Trophoblast cell (in vitro differentiated cells and primary cell): ENCODE data around the gene COL4A6.

Source experiments
- DNase-seq, 2 donors: peaks; one replicate each; pipeline ENCODE4 v3.0.0-alpha.2; 2016
- H2AFZ ChIP-seq: 2 replicates; pipeline ENCODE4 v1.6.1; 2013; ENCODE audit warnings: low read length, moderate library complexity, mild to moderate bottlenecking; ENCODE audit not compliant: insufficient read depth, poor library complexity
- H2AK5ac ChIP-seq: 2 replicates; pipeline ENCODE4 v1.6.1; 2013; ENCODE audit warnings: mild to moderate bottlenecking, low read length
- H2BK120ac ChIP-seq: 2 replicates; pipeline ENCODE4 v1.6.1; 2013; ENCODE audit warnings: low read length, mild to moderate bottlenecking, moderate library complexity; ENCODE audit not compliant: insufficient read depth, poor library complexity
- H2BK12ac ChIP-seq: 2 replicates; pipeline ENCODE4 v1.6.1; 2013; ENCODE audit warnings: mild to moderate bottlenecking, low read length, moderate library complexity
- H2BK5ac ChIP-seq: 2 replicates; pipeline ENCODE4 v1.6.1; 2013; ENCODE audit warnings: low read length, low read depth, moderate library complexity, mild to moderate bottlenecking; ENCODE audit not compliant: poor library complexity
- H3K14ac ChIP-seq: 2 replicates; pipeline ENCODE4 v1.6.1; 2013; ENCODE audit warnings: mild to moderate bottlenecking, low read length
- H3K18ac ChIP-seq: 2 replicates; pipeline ENCODE4 v1.6.1; 2013; ENCODE audit warnings: mild to moderate bottlenecking, low read length
- H3K23ac ChIP-seq: 2 replicates; pipeline ENCODE4 v1.6.1; 2013; ENCODE audit warnings: low read length
- H3K27ac ChIP-seq: 2 replicates; pipeline ENCODE4 v1.5.1; 2013; ENCODE audit warnings: low read depth, mild to moderate bottlenecking, inconsistent platforms, low read length, moderate library complexity
- H3K27me3 ChIP-seq: 2 replicates; pipeline ENCODE4 v1.6.1; 2013; ENCODE audit warnings: inconsistent platforms, mild to moderate bottlenecking, low read length, moderate library complexity; ENCODE audit not compliant: insufficient read depth
- H3K36me3 ChIP-seq, 2 experiments: 1 replicate in 1 of 2; 2 replicates in 1 of 2; pipeline ENCODE4 v1.6.1; 2013; ENCODE audit warnings: low read length in 2 of 2, mild to moderate bottlenecking in 2 of 2, moderate library complexity in 1 of 2; ENCODE audit not compliant: insufficient read depth in 2 of 2, control insufficient read depth in 1 of 2
- H3K4ac ChIP-seq: 2 replicates; pipeline ENCODE4 v1.6.1; 2013; ENCODE audit warnings: low read depth, mild to moderate bottlenecking, low read length, moderate library complexity
- H3K4me1 ChIP-seq, 2 experiments: 1 replicate in 1 of 2; 2 replicates in 1 of 2; pipeline ENCODE4 v1.6.1; 2013; ENCODE audit warnings: low read length in 2 of 2, mild to moderate bottlenecking in 2 of 2, moderate library complexity in 1 of 2; ENCODE audit not compliant: insufficient read depth in 2 of 2, control insufficient read depth in 1 of 2
- H3K4me2 ChIP-seq: 2 replicates; pipeline ENCODE4 v1.6.1; 2013; ENCODE audit warnings: inconsistent platforms, mild to moderate bottlenecking, low read length, moderate library complexity
- H3K4me3 ChIP-seq: 2 replicates; pipeline ENCODE4 v1.5.1; 2013; ENCODE audit warnings: mild to moderate bottlenecking, low read depth, low read length, inconsistent platforms
- H3K79me1 ChIP-seq: one replicate; pipeline ENCODE4 v1.6.1; 2013; ENCODE audit warnings: low read length
- H3K79me2 ChIP-seq: 2 replicates; pipeline ENCODE4 v1.6.1; 2013; ENCODE audit warnings: low read length, mild to moderate bottlenecking; ENCODE audit not compliant: control insufficient read depth, insufficient read depth, poor library complexity
- H3K9ac ChIP-seq: 2 replicates; pipeline ENCODE4 v1.6.1; 2013; ENCODE audit warnings: mild to moderate bottlenecking, low read length
- H3K9me3 ChIP-seq: 2 replicates; pipeline ENCODE4 v1.6.1; 2013; ENCODE audit warnings: low read depth, mild to moderate bottlenecking, control low read depth, inconsistent platforms, low read length; ENCODE audit not compliant: insufficient read depth
- H4K12ac ChIP-seq: 2 replicates; pipeline ENCODE4 v1.6.1; 2013; ENCODE audit warnings: low read depth, mild to moderate bottlenecking, low read length, moderate library complexity
- H4K8ac ChIP-seq: 2 replicates; pipeline ENCODE4 v1.6.1; 2013; ENCODE audit warnings: low read depth, mild to moderate bottlenecking, low read length, moderate library complexity
- H4K91ac ChIP-seq: one replicate; pipeline ENCODE4 v1.6.1; 2013; ENCODE audit warnings: low read depth, mild to moderate bottlenecking, low read length, moderate library complexity
- WGBS: extraction: QIAGEN DNeasy Blood & Tissue Kit; methylation state at CpG from one replicate; pipeline ENCODE4 v1.1.7; 2013; ENCODE audit warnings: missing lambda C conversion rate; ENCODE audit not compliant: insufficient read length, insufficient coverage; ENCODE audit errors: extremely low coverage; 5-methylcytosine and 5-hydroxymethylcytosine counted together

The COL4A6 gene

DNA sequence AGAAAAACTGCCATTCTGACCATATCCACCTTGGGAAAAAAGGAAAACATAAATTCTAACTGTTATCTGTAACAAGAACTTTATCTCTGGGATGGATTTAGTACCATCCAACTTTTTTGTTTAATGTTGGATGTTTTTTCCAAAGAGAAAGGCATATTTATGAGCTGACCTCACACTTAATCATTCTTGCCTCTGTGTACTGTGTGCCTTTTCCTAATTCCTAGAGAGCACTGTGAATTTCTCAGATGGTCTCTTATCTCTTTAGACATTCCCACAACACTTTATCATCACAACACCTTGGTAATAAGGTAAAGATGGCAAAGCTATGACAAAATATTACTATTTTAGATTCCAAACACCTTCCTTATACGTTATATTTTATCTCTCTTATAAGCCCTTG, 126.2 kb downstream of the COL4A6 start:
- H2AK5ac ChIP-seq = no peak overlapping the region
- H3K9ac ChIP-seq = no peak overlapping the region
- no peak overlapping the region for H3K27ac ChIP-seq
- peak; percentile 5 to 73 for DNase-seq
- no peak overlapping the region for H3K4me2 ChIP-seq
- H2BK5ac ChIP-seq = no peak overlapping the region
- H3K4ac ChIP-seq = no peak overlapping the region
- no peaks in the 10 kb centered on the region for H3K9me3 ChIP-seq
- H3K79me1 ChIP-seq = peaks cover 5% of the 10 kb centered on the region
- peaks cover 3 to 6% of the 10 kb centered on the region in 2 experiments for H3K4me1 ChIP-seq
- no peak overlapping the region for H3K18ac ChIP-seq
- no peak overlapping the region for H2AFZ ChIP-seq
- no peak overlapping the region for H3K14ac ChIP-seq
- H2BK12ac ChIP-seq = no peak overlapping the region
- H3K27me3 ChIP-seq = no peaks in the 10 kb centered on the region
- no peak overlapping the region for H2BK120ac ChIP-seq
- no peaks in the 10 kb centered on the region for H3K79me2 ChIP-seq
- no peak overlapping the region for H4K12ac ChIP-seq
- H4K8ac ChIP-seq = no peak overlapping the region
- no peak overlapping the region for H4K91ac ChIP-seq
- peaks cover 0 to 2% of the 10 kb centered on the region in 2 experiments for H3K36me3 ChIP-seq
- WGBS = no CpG with 5 or more reads among the region's 1 CpG
- no peak overlapping the region for H3K23ac ChIP-seq
- no peak overlapping the region for H3K4me3 ChIP-seq

DNA sequence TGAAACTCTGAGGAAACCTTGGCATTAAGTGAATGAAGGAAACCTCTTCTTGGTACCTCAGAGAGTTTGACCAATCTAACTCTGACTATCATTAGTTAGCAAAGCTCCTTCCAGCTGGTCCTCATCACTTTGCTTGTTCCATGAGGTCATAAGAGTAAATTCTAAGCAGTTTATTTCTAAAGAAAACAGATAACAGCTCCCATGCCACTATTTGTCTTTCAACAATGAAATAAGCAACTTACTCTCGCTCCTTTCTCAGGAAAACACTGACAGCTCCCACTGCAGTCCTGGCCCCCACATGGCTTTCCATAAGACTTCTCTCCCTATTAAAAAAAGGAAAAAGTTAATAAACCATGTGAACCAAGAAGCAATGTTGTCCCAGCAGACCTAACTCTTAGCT, 127.7 kb downstream of the COL4A6 start:
- Histone ChIP-seq H3K79me1 (peaks cover 5% of the 10 kb centered on the region), H2AK5ac (no peak overlapping the region), H3K79me2 (no peaks in the 10 kb centered on the region), H3K27ac (no peak overlapping the region), H2BK5ac (no peak overlapping the region), H2AFZ (no peak overlapping the region), H4K91ac (no peak overlapping the region), H3K27me3 (no peaks in the 10 kb centered on the region), H2BK12ac (no peak overlapping the region), H3K14ac (no peak overlapping the region), H3K18ac (no peak overlapping the region), H4K8ac (no peak overlapping the region), H3K4ac (no peak overlapping the region), H2BK120ac (peak overlapping the region; percentile 7), H3K23ac (no peak overlapping the region), H3K9me3 (no peaks in the 10 kb centered on the region), H3K36me3 (peaks cover 0 to 2% of the 10 kb centered on the region in 2 experiments), H3K4me2 (no peak overlapping the region), H3K4me1 (peaks cover 3 to 6% of the 10 kb centered on the region in 2 experiments), H3K9ac (no peak overlapping the region), H4K12ac (no peak overlapping the region), H3K4me3 (no peak overlapping the region)
- no peak for DNase-seq
- no CpG with 5 or more reads among the region's 1 CpG for WGBS

DNA sequence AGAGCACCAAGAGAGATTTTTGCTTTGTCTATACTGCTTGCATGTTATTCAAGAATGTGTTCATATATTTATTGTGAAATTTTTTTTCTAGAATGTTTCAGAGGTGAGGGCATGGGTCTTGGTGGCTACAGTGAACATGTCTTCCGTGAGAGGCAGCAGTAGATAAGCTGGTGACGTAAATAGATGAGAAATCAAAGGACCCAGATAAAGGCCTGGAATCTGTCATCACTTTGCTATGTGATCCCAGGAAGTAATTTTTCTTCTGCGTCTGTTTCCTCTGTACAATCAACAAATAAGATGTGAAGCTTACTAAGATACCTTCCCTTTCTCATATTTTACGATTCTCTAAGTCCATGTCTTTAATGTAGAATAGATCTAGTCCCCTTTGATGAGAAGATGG, 129.1 kb downstream of the COL4A6 start:
- Histone ChIP-seq H3K27ac (no peak overlapping the region), H3K27me3 (no peaks in the 10 kb centered on the region), H4K12ac (no peak overlapping the region), H4K91ac (no peak overlapping the region), H2BK5ac (no peak overlapping the region), H4K8ac (no peak overlapping the region), H3K14ac (no peak overlapping the region), H2BK12ac (no peak overlapping the region), H3K18ac (no peak overlapping the region), H3K23ac (no peak overlapping the region), H3K79me1 (peaks cover 5% of the 10 kb centered on the region), H3K36me3 (peaks cover 0 to 2% of the 10 kb centered on the region in 2 experiments), H2AFZ (no peak overlapping the region), H2BK120ac (no peak overlapping the region), H3K79me2 (no peaks in the 10 kb centered on the region), H3K4me2 (no peak overlapping the region), H2AK5ac (no peak overlapping the region), H3K4me3 (no peak overlapping the region), H3K9ac (no peak overlapping the region), H3K4ac (no peak overlapping the region), H3K9me3 (no peaks in the 10 kb centered on the region), H3K4me1 (peaks cover 3 to 8% of the 10 kb centered on the region in 2 experiments)
- WGBS = no CpG with 5 or more reads among the region's 4 CpGs
- peak; percentile 46 to 86 for DNase-seq

DNA sequence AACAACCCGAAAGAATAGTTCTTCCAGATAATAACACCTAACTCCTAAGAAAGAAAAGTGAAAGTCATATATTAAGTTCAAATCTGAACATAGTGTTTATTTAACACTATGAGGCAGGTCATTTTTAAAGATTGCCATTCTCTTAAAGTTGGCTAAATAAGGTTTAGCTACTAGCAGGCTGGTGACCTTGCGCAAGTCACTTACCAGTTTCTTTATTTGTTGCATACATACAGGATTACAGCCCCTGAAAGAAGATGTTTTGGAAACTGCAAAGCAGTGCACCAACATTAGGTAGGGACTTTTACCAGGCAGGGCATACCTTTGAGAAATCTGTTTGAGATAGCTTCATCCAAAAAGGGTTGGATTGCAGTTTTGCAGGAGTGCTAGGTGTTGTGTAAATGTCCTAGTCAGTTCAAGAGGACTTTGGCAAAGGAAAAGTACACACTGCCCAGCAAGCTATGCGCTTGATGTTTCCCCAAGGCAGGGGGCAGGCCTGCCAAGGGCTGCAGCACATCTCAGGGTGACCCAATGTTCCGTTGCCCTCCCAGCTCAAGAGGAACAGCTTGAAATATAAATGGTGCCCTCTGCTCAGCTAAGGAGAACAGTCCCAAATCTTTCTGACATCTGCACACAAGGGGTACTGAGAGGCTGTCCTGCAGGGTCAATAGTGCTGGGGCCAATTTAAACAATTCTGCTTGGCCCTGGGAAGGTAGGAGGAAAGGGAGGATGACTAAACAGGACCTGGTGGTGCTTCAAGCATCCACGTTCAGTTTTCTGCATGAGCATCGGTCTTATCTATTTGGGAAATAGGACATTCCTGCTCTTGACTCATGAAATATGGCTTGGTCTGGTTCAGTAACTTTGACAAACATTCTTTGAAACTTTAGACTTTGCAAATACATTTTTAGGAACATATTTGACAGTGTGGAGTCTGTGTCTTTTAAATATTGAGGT, 130.8 kb downstream of the COL4A6 start:
- H4K12ac ChIP-seq = no peak overlapping the region
- H2BK120ac ChIP-seq = peak overlapping the region; percentile 69
- H2BK12ac ChIP-seq = peak overlapping the region; percentile 81
- peak overlapping the region; percentile 19 for H4K91ac ChIP-seq
- no peak overlapping the region for H3K4ac ChIP-seq
- no peak overlapping the region for H3K4me2 ChIP-seq
- peaks cover 3 to 6% of the 10 kb centered on the region in 2 experiments for H3K4me1 ChIP-seq
- H4K8ac ChIP-seq = no peak overlapping the region
- no peak overlapping the region for H3K4me3 ChIP-seq
- H3K79me2 ChIP-seq = no peaks in the 10 kb centered on the region
- DNase-seq = peak; percentile 6 to 60
- peaks cover 0 to 2% of the 10 kb centered on the region in 2 experiments for H3K36me3 ChIP-seq
- no peaks in the 10 kb centered on the region for H3K9me3 ChIP-seq
- peaks cover 5% of the 10 kb centered on the region for H3K79me1 ChIP-seq
- no peak overlapping the region for H3K27ac ChIP-seq
- peak overlapping the region; percentile 33 for H3K14ac ChIP-seq
- H3K9ac ChIP-seq = no peak overlapping the region
- no peaks in the 10 kb centered on the region for H3K27me3 ChIP-seq
- no peak overlapping the region for H2BK5ac ChIP-seq
- no peak overlapping the region for H2AFZ ChIP-seq
- H2AK5ac ChIP-seq = peak overlapping the region; percentile 95
- peak overlapping the region; percentile 82 for H3K18ac ChIP-seq
- no peak overlapping the region for H3K23ac ChIP-seq
- WGBS = no CpG with 5 or more reads among the region's 6 CpGs
